Kidney (tissue), 14 donors: ENCODE data around the gene TEN1. TPM values are rescaled to one million over a fixed set of nuclear protein-coding genes. Genes with fewer than 3 reads are reported as not detected.
"Not testable (repeated sequence)": the region's sequence is repeated elsewhere in the genome, so short reads cannot be mapped to it uniquely, and the experiment has no call there.

Experiments
- DNase-seq, 5 donors: peaks; one replicate each; pipeline ENCODE4 v3.0.0-alpha.2; 2013 to 2020
- FAIRE-seq: peaks from 2 replicates; lab custom pipeline; 2012; peaks lifted over from hg19 to GRCh38; lab: Jason Lieb, UNC
- H3K27ac ChIP-seq, 2 donors: one replicate each; pipeline ENCODE4 v1.7.0; 2013; ENCODE audit warnings: low read depth in 2 of 2, low read length in 2 of 2, inconsistent platforms in 1 of 2
- H3K27me3 ChIP-seq: one replicate; pipeline ENCODE4 v1.7.1; 2013; ENCODE audit warnings: low read length, inconsistent platforms; ENCODE audit not compliant: control insufficient read depth, insufficient read depth
- H3K36me3 ChIP-seq, 3 donors: one replicate each; pipeline versions ENCODE4 v1.7.0 to v1.7.1; 2013; ENCODE audit warnings: low read length in 3 of 3, control low read depth in 1 of 3, inconsistent platforms in 1 of 3; ENCODE audit not compliant: insufficient read depth in 3 of 3, control insufficient read depth in 2 of 3
- H3K4me1 ChIP-seq, 3 donors: one replicate each; pipeline versions ENCODE4 v1.7.0 to v1.7.1; 2013; ENCODE audit warnings: low read length in 3 of 3, inconsistent platforms in 1 of 3, low read depth in 1 of 3; ENCODE audit not compliant: control insufficient read depth in 2 of 3, insufficient read depth in 2 of 3
- H3K4me3 ChIP-seq, 3 donors: one replicate each; pipeline versions ENCODE4 v1.7.0 to v1.8.1; 2013; ENCODE audit warnings: low read length in 3 of 3, control low read depth in 1 of 3, inconsistent platforms in 1 of 3
- H3K9ac ChIP-seq, 3 donors: one replicate each; pipeline versions ENCODE4 v1.7.0 to v1.7.1; 2013; ENCODE audit warnings: low read length in 3 of 3, control low read depth in 1 of 3, inconsistent platforms in 1 of 3
- H3K9me3 ChIP-seq, 3 donors: one replicate each; pipeline versions ENCODE4 v1.7.0 to v1.7.1; 2013; ENCODE audit warnings: low read length in 3 of 3, control low read depth in 1 of 3, inconsistent platforms in 1 of 3; ENCODE audit not compliant: control insufficient read depth in 2 of 3, insufficient read depth in 1 of 3
- intact Hi-C: fragments of 100-400 bp; cut with DNase I; formaldehyde crosslinking; loops from one replicate; pipeline ENCODE4 v1.11.1; 2022
- polyA plus RNA-seq: library from polyadenylated mRNA; stranded (reverse); fragments of 350-450 nt; fragmentation: Illumina TruSeq; extraction: RNeasy Lipid Tissue Mini Kit (QIAGEN cat#74804); gene quantifications from one replicate; pipeline ENCODE4 v1.2.3, GENCODE V29; 2014; ENCODE audit warnings: low read depth, low replicate concordance; ENCODE audit not compliant: insufficient read depth
- total RNA-seq: library from RNA; stranded (reverse); fragmentation: NEBNext Ultra II Directional; extraction: Animal tissue kit (Norgen Biotek cat#: 25700); gene quantifications from one replicate; pipeline ENCODE4 v1.2.1, GENCODE V29; 2021
- TF ChIP-seq, protein P1 (sequence below): IDR thresholded peaks from 3 replicates; pipeline ENCODE4 v1.5.1; 2012; ENCODE audit warnings: mild to moderate bottlenecking, moderate library complexity, borderline replicate concordance; ENCODE audit not compliant: insufficient read depth; ENCODE audit errors: extremely low read depth
- donor health status: control.
- donor health status: control.
- donor health status: control.
- donor health status: control.
- donor health status: control.
- donor health status: DM: yes; HTN: yes; CAD: no.
- donor health status: Normal renal cell carcinoma (clear cell type).

Gene TEN1
- total and polyA plus RNA-seq, 2 donors from 2014 or later, result 21.3 to 40.8 TPM

DNA sequence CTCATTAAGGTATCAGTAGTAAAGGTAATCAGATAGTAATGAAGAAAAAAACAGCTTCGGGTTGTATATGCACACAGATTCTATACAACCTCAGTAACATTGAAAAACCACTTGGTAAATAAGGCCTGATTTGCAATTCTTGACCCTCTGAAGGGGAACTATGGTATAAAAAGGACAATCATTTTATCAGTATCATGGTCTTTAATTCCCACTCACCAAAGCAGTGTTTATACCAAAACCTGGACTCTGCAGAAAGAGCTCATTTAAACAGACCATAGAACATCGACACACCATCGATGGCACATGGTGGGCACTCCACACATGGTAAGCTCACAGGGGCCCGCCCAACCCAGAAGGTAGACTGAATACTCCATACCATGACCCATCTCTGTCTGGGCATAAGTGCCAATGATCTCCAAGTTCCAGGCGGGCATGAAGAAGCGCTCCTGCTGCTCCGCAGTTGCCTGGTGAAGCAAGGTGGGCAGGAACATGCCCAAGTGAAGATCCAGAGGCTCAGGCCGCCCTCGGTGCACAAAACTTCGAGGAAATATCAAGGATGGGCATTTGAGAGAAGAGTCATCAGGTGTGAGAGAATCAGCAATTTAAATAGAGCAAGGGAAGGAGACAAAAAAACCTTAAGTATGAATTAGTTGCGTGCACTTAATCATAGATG is 19.1 kb upstream of the TEN1 start:
- H3K9me3 ChIP-seq, result no peaks in the 10 kb centered on the region
- H3K4me3 ChIP-seq, result no peak overlapping the region
- no peaks in the 10 kb centered on the region for H3K27me3 ChIP-seq
- no peaks in the 10 kb centered on the region for H3K4me1 ChIP-seq
- H3K36me3 ChIP-seq, result peaks cover 3 to 17% (median 13%) of the 10 kb centered on the region in 3 donors
- TF ChIP-seq, protein P1, sequence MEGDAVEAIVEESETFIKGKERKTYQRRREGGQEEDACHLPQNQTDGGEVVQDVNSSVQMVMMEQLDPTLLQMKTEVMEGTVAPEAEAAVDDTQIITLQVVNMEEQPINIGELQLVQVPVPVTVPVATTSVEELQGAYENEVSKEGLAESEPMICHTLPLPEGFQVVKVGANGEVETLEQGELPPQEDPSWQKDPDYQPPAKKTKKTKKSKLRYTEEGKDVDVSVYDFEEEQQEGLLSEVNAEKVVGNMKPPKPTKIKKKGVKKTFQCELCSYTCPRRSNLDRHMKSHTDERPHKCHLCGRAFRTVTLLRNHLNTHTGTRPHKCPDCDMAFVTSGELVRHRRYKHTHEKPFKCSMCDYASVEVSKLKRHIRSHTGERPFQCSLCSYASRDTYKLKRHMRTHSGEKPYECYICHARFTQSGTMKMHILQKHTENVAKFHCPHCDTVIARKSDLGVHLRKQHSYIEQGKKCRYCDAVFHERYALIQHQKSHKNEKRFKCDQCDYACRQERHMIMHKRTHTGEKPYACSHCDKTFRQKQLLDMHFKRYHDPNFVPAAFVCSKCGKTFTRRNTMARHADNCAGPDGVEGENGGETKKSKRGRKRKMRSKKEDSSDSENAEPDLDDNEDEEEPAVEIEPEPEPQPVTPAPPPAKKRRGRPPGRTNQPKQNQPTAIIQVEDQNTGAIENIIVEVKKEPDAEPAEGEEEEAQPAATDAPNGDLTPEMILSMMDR, result no peak
- H3K27ac ChIP-seq, result no peak overlapping the region
- FAIRE-seq, result no peak
- no peak for DNase-seq
- H3K9ac ChIP-seq, result no peak overlapping the region
- intact Hi-C loops, result no loop called here

DNA sequence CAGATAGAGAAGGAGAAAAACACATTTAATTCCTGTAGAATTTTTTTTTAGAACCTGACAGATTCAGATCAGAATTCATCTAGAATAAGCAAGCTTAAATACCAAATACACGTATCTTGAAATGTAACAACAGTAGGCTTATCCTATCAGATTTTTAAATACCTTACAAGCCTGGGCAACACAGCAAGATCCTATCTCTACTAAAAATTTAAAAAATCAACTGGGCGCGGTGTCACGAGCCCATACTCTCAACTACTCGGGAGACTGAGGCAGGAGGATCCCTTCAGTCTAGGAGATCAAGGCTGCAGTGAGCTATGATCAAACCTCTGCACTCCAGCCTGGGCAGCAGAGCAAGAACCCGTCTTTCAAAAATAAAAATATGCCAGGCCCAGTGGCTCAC is 13.6 kb upstream of the TEN1 start:
- no peaks in the 10 kb centered on the region for H3K9me3 ChIP-seq
- intact Hi-C loops, result no loop called here
- FAIRE-seq, result no peak

GRCh38 chr17:75969044-75969443 is 10.0 kb upstream of the TEN1 start:
- H3K4me1 ChIP-seq, DNase-seq, H3K9ac ChIP-seq, H3K27ac ChIP-seq, H3K36me3 ChIP-seq, H3K27me3 ChIP-seq, intact Hi-C loops, H3K4me3 ChIP-seq, H3K9me3 ChIP-seq, FAIRE-seq: not testable (repeated sequence)

More for the DNA sequence above, 13.6 kb upstream of the TEN1 start:
- Histone ChIP-seq H3K27me3 (no peaks in the 10 kb centered on the region), H3K9ac (no peak overlapping the region), H3K36me3 (peaks cover 0 to 2% (median 2%) of the 10 kb centered on the region in 3 donors), H3K27ac (no peak overlapping the region), H3K4me1 (no peaks in the 10 kb centered on the region), H3K4me3 (no peak overlapping the region)
- TF ChIP-seq, protein P1, result no peak
- no peak for DNase-seq

GRCh38 chr17:75970011-75970523 is 9.0 kb upstream of the TEN1 start:
- FAIRE-seq (no peak), DNase-seq (no peak)
- intact Hi-C loops, result no loop called here
- Histone ChIP-seq H3K9ac (no peak overlapping the region), H3K4me3 (no peak overlapping the region), H3K27me3 (no peaks in the 10 kb centered on the region), H3K36me3 (peaks cover 2 to 7% (median 7%) of the 10 kb centered on the region in 3 donors), H3K9me3 (no peaks in the 10 kb centered on the region), H3K4me1 (peaks cover 0 to under 1% (median 0%) of the 10 kb centered on the region in 3 donors), H3K27ac (no peak overlapping the region)
- TF ChIP-seq, protein P1, result no peak
